Measurements from ENCODE around the gene CXCL6.

CXCL6 gene

DNA sequence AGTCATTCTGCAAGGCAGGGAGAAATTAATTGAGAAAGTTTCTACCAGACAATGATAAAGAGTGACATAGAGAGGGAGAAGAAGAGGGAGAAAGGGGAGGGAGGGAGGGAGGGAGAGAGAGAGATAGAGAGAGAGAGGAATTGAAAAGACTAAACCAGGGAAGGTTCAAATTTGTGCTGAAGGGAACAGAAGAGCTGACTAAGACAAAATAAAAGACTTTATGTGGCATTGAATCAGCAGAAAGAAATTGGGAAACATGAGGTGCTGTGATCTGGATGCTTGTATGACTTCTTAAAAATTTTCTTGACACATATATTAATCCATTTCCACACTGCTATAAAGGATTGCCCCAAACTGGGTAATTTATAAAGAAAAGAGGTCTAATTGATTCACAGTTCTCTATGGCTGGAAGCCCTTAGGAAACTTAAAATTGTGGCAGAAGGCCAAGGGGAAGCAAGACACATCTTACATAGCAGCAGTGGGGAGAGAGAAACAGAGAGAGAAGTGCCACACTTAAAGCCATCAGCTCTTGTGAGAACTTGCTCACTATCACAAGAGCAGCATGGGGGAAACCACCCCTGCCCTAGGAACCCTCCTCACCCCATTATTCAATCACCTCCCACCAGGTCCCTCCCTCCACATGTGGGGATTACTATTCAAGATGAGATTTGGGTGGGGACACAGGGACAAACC is 13.5 kb upstream of the CXCL6 start:
- TF ChIP-seq, protein P1, sequence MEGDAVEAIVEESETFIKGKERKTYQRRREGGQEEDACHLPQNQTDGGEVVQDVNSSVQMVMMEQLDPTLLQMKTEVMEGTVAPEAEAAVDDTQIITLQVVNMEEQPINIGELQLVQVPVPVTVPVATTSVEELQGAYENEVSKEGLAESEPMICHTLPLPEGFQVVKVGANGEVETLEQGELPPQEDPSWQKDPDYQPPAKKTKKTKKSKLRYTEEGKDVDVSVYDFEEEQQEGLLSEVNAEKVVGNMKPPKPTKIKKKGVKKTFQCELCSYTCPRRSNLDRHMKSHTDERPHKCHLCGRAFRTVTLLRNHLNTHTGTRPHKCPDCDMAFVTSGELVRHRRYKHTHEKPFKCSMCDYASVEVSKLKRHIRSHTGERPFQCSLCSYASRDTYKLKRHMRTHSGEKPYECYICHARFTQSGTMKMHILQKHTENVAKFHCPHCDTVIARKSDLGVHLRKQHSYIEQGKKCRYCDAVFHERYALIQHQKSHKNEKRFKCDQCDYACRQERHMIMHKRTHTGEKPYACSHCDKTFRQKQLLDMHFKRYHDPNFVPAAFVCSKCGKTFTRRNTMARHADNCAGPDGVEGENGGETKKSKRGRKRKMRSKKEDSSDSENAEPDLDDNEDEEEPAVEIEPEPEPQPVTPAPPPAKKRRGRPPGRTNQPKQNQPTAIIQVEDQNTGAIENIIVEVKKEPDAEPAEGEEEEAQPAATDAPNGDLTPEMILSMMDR (IDR thresholded peaks at IDR 0.05; ENCODE audit: insufficient read depth, missing control alignments): no peak
- no peak for DNase-seq (ENCODE audit: insufficient read length, low spot score)
- FAIRE-seq: no peak

DNA sequence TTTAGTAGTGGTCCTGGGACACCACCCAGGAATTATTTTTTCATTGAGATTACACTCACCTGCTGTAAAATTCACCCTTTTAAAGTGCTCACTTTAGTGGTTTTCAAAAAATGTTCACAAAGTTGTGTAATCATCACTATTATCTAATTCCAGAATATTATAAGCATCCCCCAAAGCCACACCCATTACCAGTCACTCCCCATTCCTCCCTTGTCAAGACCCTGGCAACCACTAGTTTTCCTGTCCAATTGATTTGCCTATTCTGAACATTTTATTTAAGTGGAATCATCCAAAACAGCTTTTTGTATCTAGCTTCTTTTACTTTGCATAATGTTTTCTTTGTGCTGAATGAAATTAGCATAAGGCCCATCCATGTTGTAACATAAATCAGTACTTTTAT is 12.7 kb upstream of the CXCL6 start:
- TF ChIP-seq, protein P1 (IDR thresholded peaks at IDR 0.05; ENCODE audit: insufficient read depth, missing control alignments): no peak
- DNase-seq (ENCODE audit: insufficient read length, low spot score): no peak
- FAIRE-seq: no peak

DNA sequence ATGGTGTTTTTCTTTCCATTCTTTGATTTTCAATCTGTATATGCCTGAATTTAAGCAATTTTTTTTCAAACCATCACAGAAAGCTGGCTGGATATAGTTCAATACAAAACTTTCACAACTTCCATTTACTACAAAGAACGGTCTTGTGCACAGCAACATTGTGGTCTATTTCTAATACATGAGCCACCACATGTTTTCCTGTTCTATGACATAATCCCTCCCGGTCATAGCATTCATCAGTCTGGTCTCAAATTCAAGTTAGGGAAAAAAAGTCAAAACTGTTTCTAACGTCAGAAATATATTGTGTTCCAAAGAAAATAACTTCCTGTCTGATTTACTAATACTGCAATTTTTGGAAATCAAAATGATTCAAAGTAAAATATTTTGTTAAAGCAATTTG is 7.5 kb upstream of the CXCL6 start:
- TF ChIP-seq, protein P1 (IDR thresholded peaks at IDR 0.05; ENCODE audit: insufficient read depth, missing control alignments): no peak
- FAIRE-seq: no peak
- no peak for DNase-seq (ENCODE audit: insufficient read length, low spot score)

DNA sequence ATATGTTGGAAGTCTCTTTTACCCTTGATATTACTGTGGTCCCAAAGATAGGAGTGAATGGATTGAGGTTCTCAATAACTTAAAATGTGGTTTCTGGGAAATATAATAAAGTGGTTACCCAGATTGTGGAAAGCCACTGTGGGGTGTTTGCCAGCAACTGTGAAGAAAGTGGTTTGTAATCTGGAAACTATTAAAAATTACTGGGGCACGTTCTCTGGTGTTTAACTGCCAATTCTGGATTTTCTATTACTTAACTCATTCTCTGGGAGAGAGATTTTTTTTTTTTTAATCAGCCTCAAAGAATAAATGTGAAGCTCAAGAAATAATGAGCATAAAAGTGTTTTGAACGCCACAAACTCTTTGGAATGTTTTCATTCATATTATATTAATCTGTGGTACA is 4.9 kb upstream of the CXCL6 start:
- no peak for DNase-seq (ENCODE audit: insufficient read length, low spot score)
- TF ChIP-seq, protein P1 (IDR thresholded peaks at IDR 0.05; ENCODE audit: insufficient read depth, missing control alignments): no peak
- no peak for FAIRE-seq

DNA sequence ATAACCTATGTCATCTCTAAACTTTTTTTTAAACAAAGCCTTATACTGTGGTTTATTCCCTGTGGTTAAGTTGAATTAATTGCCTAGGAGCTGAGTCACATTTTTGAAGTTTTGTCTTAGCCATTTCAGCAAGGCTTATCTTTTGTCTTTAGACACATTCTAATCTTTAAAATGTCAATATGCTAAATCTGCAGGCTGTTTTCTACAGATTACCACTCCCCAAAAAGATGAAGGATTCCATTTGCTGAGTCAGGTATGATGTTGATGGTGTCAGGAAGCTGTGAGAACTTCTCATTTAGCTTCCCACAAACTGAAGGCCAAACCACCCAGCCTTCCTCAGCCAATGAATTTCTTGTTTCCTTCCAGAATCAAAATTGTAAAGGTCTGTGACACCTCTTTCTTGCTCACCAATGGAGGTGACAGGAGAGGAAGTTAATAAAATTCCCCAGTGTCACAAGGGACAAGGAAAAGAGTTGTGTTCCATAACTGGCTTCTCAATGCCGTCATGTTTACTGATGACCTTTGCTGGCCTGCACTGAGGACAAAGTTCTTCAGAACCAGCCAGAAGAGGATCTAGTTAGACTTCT is 3.7 kb upstream of the CXCL6 start:
- FAIRE-seq (no peak), DNase-seq (ENCODE audit: insufficient read length, low spot score) (no peak)
- TF ChIP-seq, protein P1 (IDR thresholded peaks at IDR 0.05; ENCODE audit: insufficient read depth, missing control alignments): no peak

DNA sequence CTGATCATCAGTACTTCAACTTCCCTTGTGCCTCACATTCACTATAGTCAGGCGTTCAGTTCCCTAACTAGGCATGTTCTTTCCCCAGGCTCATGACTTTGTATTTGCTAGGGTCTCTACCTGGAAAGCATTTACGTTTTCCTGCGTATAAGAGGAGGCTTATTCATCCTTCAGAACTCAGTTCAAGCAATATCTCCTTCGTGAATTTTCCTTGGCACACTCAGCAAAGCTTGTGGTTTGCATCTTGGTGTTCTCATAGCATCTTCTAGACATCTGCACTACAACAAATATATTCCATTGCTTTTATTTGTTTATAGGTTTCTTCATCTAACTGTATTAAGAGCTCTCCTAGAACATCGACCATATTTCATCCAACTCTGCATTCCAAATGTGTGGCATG is 2.6 kb downstream of the CXCL6 start:
- no peak for FAIRE-seq
- no peak for DNase-seq (ENCODE audit: insufficient read length, low spot score)
- TF ChIP-seq, protein P1 (IDR thresholded peaks at IDR 0.05; ENCODE audit: insufficient read depth, missing control alignments): no peak

DNA sequence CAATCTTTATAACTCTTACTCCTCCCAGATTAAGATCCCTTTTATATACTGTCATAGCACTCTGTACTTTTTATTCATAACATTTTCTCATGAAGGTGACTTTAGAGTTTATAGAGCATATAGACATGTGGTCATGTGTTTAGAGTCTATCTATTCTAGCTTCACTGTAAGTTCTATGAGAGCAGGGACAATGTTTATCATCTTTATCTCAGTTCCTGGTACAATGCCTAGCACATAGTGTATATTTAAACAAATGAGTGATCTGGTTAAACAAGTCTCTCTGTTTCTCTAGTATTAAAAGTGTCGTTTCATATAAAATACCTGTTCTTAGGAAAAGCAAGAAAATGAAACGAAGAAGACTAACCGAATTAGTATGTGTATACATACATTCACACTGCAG is 3.2 kb downstream of the CXCL6 start:
- TF ChIP-seq, protein P1 (IDR thresholded peaks at IDR 0.05; ENCODE audit: insufficient read depth, missing control alignments): no peak
- DNase-seq (ENCODE audit: insufficient read length, low spot score): no peak
- no peak for FAIRE-seq

Data from D721Med (cell line).